Activated CD4-positive, alpha-beta T cell treated with anti-CD3 and anti-CD28 coated beads, Interleukin-2, amount 50 U/mL, for 1 hour (primary cell): ENCODE data around the gene CHADL.

Experiments
- DNase-seq: peaks from one replicate; pipeline ENCODE4 v3.0.0-alpha.2; 2020

CHADL gene

GRCh38 chr22:41254230-41254629, 13.5 kb upstream of the CHADL start:
- no peak for DNase-seq

GRCh38 chr22:41252365-41252764, 11.6 kb upstream of the CHADL start:
- DNase-seq = no peak

DNA sequence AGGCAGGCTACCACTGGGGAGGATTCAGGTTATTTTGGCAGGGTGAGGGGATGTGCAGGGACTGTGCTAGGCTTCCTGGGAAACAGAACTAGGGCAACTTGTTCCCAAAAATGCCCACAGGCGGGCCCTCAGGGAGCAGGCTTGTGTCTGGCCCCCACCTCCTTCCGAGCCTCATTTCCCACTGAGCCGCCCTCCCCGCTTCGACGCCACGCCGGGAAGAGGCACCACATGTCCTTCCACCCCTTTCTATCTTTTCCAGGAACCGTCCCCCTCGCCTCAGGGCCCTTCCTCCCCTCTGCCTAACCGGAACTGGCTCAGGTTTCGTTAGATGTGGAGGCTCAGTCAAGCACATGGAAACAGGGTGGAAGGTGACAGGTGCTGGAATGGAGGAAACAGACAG, 9.4 kb upstream of the CHADL start:
- no peak for DNase-seq

DNA sequence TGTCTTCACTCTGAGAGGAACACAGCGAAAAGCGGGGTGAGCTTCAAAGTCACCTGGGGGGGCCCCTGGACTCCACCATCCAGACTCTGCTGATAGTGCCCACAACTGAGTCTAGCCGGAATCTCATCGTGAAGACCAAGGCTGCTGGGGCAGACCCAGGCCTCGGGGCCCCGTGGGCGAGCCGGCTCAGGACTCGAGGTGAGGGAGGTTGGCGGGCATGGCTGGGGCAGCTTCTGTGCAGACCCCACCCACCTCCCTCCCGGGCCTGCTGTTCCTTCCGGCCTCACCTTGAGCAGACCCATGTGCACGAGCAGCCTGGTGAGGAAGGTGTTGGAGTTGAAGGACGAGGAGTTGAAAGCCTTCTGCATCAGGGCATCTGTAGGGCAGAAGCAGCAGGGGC, 8.7 kb upstream of the CHADL start:
- no peak for DNase-seq

DNA sequence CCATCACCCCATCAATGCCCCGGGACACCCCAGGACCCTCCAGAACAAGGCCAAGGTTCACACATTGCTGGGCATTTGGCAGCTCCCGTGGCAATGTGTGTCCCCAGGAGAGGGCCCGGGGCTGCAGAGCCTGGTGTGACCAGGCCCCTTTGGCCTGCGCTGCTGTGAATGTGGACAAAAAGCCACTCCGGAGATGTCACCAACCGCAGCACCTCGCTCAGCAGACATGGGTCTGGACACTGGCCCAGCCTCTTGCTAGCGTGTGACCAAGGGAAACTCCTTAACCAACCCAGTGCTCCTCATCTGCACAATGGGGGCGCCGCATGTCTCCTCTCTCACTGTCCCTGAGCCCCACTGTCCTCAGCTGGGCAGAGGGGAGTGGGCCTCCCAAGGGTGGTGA, 8.0 kb upstream of the CHADL start:
- no peak for DNase-seq

GRCh38 chr22:41248314-41248713, 7.6 kb upstream of the CHADL start:
- DNase-seq = no peak

DNA sequence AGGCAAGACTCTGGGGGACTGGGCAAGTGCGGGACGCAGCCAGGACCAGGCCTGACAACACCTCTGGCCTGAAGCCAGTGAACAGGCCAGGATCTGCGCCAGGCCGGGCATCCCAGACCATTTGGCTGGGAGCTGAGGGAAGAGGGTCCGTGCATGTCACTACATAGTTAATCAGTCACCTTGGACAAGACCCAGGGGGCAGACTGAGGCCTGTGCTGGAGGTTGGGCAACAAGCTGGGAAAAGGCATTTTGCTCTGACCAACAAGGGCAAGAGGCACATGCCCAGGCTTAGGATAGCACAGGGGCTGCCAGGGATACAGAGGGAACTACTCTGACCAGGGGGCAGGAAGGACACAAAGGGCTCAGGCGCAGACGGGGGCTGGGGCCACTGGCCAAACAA, 7.0 kb upstream of the CHADL start:
- DNase-seq = no peak

DNA sequence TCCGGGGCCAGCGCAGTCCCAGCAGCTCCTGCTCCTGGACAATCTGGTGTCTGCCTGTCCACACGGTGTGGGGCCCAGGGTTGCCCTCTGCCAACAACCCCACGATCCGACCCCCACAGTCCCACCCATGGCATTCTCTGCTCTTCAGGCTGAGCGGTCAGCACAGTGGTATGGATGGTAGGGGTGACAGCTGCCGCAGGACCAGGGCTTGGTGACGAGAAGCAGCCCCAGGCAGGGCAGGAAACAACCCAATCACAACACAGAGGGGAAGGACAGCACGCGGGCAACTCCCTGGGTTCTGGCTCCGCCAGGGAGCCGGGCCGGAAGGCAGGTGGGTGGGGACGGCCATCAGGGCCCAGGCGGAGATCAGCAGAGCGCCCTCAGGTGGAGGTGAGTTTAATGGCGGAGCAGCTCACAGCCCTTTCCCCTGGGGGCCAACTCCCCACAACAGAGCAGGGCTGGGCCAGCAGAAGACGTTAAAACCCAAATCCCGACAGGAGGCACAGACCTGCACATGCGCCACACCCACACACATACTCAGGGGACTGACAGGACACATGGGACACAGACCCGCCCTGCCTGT, 5.3 kb upstream of the CHADL start:
- DNase-seq = no peak

DNA sequence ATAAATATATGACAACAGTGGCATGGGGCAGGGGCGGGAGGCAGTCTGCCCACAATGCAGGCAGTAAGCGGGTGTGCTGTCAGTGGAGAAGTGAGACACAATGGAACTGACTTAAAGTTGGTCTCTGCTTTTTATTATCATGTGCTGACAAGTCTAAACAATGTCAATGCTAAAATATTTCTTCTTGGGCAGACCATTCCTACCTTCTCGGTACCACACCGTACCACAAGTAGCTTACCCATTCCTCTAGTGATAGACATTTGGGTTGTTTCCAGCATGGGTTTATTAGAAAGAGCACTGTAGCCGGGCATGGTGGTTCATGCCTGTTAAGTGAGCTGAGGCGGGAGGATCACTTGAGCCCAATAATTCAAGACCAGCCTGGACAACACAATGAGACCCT, 2.6 kb upstream of the CHADL start:
- DNase-seq = no peak

GRCh38 chr22:41242396-41243117, 1.8 kb upstream of the CHADL start:
- DNase-seq = no peak

DNA sequence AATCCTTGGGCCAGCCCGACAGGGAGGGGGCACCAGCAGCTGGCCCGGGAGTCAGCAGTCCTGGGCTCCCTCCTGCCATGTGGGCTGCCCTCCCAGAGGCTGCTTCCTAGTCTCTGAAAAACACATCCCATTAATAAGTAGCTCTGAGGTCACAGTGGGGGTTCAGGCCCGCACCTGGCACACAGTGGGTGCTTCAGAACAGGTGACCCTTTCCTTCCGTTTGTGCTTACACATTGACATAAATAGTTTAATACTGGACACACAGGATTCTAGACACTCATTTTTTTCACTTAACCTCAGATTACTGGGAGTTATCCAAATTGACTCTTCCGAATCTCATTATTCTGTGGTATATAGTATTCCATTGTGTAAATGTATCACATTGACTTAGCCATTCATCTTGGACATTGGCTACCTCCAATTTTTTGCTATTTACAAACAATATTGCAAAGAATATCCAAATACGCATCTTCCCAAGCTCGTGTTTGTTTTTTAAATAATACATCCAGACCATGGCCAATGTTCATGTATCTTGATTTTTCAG, 474 bp upstream of the CHADL start:
- no peak for DNase-seq

DNA sequence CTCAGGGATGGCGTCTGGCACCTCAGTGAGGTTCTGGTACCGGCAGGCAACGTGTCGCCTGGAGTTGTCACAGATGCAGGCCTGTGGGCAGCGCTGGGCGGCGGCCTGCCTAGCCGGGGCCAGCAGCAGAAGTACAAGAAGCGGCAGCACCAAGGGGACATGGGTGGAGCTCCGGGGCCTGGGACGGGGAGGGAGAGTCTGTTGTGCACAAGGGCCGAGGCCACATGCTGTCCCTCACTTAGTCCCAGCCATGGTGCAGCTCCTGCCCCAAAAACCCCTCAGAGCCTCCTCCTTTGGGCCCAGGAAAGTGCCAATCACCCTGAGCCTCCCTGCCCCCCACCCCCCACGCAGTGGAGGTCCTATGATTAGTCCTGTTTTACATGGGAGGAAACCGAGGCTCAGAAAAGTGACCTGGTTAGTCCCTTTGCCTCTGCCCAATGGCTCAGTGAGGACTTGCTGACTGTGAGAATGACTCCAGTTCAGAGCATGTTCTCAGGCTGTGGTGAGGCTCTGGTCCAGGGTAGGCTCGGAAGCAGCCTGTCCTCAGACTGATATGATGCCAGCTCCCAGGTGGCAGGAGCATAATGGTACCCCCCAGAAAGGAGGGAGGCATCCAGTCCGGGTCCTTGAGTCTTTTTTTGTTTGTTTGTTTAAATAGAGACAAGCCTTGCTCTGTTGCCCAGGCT, 1.1 kb downstream of the CHADL start:
- DNase-seq = no peak

DNA sequence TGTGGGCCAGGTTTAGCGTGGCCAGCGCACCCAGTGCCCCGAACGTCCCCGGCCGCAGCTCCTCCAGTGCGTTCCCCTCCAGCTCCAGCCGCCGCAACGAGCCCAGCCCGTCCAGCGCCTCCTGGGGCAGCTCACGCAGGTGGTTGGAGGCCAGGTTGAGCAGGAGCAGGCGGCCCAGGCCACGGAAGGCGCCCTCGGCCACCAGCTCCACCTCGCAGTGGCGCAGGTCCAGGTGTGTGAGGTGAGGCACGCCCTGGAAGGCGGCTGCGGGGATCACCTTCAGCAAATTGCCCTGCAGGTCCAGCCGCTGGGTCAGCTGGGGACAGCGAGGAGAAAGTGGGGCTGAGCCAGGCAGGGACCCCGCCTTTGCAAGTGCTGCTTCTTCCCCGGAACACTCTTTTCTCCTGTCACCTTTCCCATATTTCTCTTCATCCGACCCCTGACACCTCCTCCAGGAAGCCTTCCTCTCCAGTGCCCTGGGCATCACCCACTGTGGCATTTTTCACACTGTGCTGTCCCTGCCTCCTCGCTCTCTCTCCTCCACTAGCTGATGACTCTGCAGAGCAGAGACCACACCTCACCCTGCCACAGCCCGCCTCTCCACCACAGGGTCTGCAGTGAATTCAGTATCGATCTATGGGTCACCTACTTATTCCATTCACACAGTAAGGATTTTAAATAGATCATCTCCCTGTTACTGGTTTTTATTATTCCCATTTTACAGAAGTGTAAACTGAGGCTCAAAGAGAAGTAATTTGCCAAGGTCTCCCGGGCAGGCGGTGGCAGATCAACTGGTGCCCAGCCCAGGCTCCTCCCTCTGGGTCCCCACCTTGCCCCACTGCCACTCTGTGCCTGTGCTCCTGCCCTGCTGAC, 1.9 kb downstream of the CHADL start:
- DNase-seq = no peak

DNA sequence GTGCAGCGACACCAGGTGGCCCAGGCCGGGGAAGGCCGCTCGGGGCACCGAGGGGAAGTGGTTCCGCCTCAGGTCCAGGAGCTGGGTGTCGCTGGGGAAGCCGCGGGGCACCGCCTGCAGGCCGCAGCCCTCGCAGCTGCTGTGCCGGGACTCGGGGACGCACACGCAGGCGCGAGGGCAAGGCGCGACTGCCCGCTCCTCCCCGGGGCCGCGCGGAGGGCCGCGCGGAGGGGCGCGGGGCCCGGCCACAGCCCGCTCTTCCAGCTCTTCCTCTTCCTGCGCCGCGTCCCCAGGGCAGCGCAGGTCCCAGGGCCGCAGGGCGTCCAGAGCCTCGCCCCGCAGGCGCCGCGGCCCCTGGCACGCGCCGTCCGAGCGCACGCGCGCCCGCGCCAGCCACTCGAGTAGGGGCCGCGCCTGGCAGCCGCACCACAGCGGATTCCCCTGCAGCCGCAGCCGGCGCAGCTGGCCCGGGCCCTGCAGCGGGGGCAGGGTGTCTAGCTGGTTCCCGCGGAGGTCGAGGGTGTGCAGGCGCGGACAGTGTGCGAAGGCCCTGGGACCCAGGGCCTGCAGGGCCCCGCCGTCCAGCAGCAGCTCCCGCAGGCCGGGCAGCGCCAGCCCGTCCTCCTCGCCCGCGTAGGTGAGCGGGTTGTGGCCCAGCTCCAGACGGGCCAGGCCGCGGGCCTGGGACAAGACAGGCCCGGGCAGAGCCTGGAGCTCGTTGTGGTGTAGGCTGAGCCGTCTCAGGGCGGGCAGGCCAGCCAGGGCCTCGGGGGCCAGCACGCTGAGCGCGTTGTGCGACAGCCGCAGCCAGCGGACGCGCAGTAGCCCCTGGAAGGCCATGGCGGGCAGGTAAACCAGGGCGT, 2.8 kb downstream of the CHADL start:
- peak; percentile 83 for DNase-seq

DNA sequence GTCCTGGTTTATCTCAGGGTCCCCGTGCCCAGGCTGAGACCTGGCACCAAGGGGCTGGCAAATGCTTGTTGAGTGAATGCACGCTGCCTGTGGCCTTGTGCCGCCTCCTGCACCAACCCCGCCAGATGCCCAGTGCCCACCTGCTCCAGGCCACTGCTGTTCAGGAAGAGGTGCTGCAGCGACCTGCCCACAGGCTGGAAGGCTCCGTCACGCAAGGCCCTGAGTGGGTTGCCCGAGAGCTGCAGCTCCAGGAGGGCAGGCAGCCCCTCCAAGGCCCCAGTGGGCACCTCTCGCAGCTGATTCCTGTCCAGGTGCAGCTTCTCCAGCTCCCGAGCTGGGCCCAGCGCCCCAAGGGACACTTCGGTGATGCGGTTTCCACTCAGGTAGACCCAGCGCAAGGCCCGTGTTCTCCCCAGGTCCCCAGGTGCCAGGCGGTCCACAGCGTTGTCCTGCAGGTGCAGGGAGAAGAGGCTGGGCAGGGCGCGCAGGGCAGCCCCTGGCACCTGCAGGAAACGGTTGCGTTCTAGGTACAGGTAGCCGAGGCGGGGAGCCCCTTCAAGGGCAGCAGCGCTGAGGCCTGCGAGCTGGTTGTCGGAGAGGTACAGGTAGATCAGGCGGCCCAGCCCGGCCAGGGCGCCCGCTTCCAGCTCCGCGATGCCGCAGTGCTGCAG, 3.6 kb downstream of the CHADL start:
- DNase-seq = no peak

GRCh38 chr22:41234815-41235695, 5.7 kb downstream of the CHADL start:
- DNase-seq = no peak

DNA sequence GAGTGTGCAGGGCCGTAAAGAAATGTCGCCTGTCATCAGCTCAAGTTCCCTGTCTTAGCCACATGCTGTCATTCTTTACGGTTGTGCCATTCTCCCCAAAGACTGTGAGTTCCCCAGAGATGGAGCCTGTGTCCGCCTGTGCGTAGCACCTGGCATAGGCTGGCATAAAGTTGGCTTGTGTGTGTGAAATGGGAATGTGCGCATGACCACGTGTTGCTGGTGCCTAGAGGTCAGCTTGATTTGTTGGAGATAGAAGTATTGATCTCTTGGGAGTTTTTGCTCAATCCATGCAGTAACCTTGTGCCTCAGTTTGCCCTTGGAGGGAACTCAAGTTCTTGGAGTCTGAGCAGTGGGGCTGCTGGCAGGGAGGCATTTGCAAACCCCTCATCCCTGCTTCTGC, 9.4 kb downstream of the CHADL start:
- no peak for DNase-seq

DNA sequence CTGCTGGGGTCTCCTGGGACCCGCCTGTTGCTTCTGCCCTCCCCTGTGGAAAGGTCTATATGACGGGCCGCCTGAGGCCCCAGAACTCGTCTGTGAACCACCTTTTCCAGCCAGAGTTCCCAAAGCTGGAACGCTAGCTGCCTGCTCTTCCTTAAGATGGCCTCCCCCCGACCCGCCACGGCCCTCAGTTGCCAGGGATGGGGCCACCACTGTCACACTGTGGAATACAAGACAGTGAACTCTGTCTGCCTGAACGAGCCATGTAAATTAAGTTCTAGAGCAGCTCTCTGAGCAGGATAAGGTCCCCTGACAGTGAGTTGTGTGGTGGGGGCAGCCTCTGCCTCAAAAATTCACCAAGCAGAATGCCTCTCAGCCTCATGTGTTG, 10.3 kb downstream of the CHADL start:
- no peak for DNase-seq

- no peak for DNase-seq
Observed at GRCh38 chr22:41229730-41230400, 10.9 kb downstream of the CHADL start.

DNA sequence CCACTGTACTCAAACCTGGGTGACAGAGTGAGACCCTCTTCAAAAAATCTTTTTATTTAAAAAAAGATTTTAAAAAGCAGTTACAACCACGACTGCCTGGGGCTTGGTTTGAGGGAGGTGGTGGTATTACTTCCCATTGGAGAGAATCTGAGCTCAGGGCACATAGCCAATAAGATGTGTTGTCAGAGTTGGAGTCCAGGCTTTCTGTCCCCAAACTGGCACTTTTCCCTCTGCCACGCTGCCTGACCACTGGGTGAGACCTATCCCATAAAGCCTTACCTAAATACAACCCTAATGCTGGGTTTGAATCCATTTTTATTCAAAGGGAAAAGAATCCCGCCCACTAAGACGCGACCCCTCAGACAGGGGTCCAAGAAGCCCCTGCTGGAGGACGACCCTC, 11.5 kb downstream of the CHADL start:
- no peak for DNase-seq
